NCI-H187 treated with DMSO at 0.1 percent for 48 hours (cell line): Measurements from ENCODE around the gene GGA1.

ENCODE experiments used
- DNase-seq: peaks from one replicate; lab custom pipeline; 2025; lab: John Stamatoyannopoulos, UW

GGA1 gene

GRCh38 chr22:37630839-37631435, 22.3 kb downstream of the GGA1 start:
- DNase-seq: no peak

GRCh38 chr22:37631448-37632173, 23.0 kb downstream of the GGA1 start:
- no peak for DNase-seq

- DNase-seq: no peak
Observed at GRCh38 chr22:37632174-37633088, 23.8 kb downstream of the GGA1 start.

GRCh38 chr22:37633089-37633624, 24.5 kb downstream of the GGA1 start:
- no peak for DNase-seq

GRCh38 chr22:37633625-37634416, 25.2 kb downstream of the GGA1 start:
- DNase-seq: no peak

GRCh38 chr22:37634417-37634924, 25.8 kb downstream of the GGA1 start:
- DNase-seq: no peak

- no peak for DNase-seq
Observed at GRCh38 chr22:37635157-37635556, 26.5 kb downstream of the GGA1 start.

GRCh38 chr22:37636186-37636948, 27.7 kb downstream of the GGA1 start:
- DNase-seq: no peak

GRCh38 chr22:37636949-37637273, 28.3 kb downstream of the GGA1 start:
- no peak for DNase-seq

GRCh38 chr22:37638391-37639069, 29.9 kb downstream of the GGA1 start:
- DNase-seq: no peak

- no peak for DNase-seq
Observed at GRCh38 chr22:37639070-37639760, 30.6 kb downstream of the GGA1 start, which contains the start of gene SH3BP1. TSS of gene SH3BP1 (plus strand) at chr22:37639669. CDS start at chr22:37639788, 119 bp downstream.

GRCh38 chr22:37639771-37640590, 31.3 kb downstream of the GGA1 start:
- DNase-seq: no peak

- no peak for DNase-seq
Observed at GRCh38 chr22:37640591-37641560, 32.2 kb downstream of the GGA1 start.

GRCh38 chr22:37641561-37641949, 32.9 kb downstream of the GGA1 start:
- DNase-seq: no peak

- DNase-seq: no peak
Observed at GRCh38 chr22:37643225-37643847, 34.7 kb downstream of the GGA1 start.

GRCh38 chr22:37647317-37647716, 38.7 kb downstream of the GGA1 start:
- no peak for DNase-seq

GRCh38 chr22:37647928-37648327, 39.3 kb downstream of the GGA1 start:
- no peak for DNase-seq
